K562 treated with DMSO at 1 percent for 24 hours (cell line): ENCODE data around the gene GRIA2. TPM values are rescaled to one million over a fixed set of nuclear protein-coding genes. Genes with fewer than 3 reads are reported as not detected.

Experiments
- total RNA-seq: library from RNA; unstranded; fragments of 300-600 nt; gene quantifications from 2 replicates; pipeline ENCODE4 v1.2.3, GENCODE V29; 2022; ENCODE audit warnings: low read depth; ENCODE audit not compliant: insufficient read depth

Gene GRIA2
- total RNA-seq, result not detected in 2 replicates

GRCh38 chr4:157220371-157220881, at the start of gene GRIA2:
Gene GRIA2, plus strand, starts transcription at chr4:157220728. Its CDS starts 315 bp downstream, at chr4:157221043.

Other genes with a start within 250 kb of the GRIA2 start
- gene PDGFC, start 248.9 kb upstream of the GRIA2 start, total RNA-seq, result not detected in 2 replicates
- gene GLRB, start 144.6 kb upstream of the GRIA2 start, total RNA-seq, result not detected in 2 replicates